BLaER1 (cell line): ENCODE data around the gene POLR2B.
"Not testable (repeated sequence)": the region's sequence is repeated elsewhere in the genome, so short reads cannot be mapped to it uniquely, and the experiment has no call there.

Experiments used
- H3K27ac ChIP-seq: shearing (Covaris generic); formaldehyde crosslinking; 2 replicates; pipeline ENCODE4 v1.8.1; 2022
- H3K27me3 ChIP-seq: shearing (Covaris generic); formaldehyde crosslinking; 2 replicates; pipeline ENCODE4 v1.8.1; 2022
- H3K36me3 ChIP-seq: shearing (Covaris generic); formaldehyde crosslinking; 2 replicates; pipeline ENCODE4 v1.8.1; 2022
- H3K4me1 ChIP-seq: shearing (Covaris generic); formaldehyde crosslinking; 2 replicates; pipeline ENCODE4 v1.8.1; 2022
- H3K4me2 ChIP-seq: shearing (Covaris generic); formaldehyde crosslinking; 2 replicates; pipeline ENCODE4 v1.8.1; 2022
- H3K4me3 ChIP-seq: shearing (Covaris generic); formaldehyde crosslinking; 2 replicates; pipeline ENCODE4 v1.8.1; 2022
- H3K9ac ChIP-seq: shearing (Covaris generic); formaldehyde crosslinking; 2 replicates; pipeline ENCODE4 v1.8.1; 2022
- H3K9me3 ChIP-seq: shearing (Covaris generic); formaldehyde crosslinking; 2 replicates; pipeline ENCODE4 v1.8.1; 2022
- H4K20me1 ChIP-seq: shearing (Covaris generic); formaldehyde crosslinking; 2 replicates; pipeline ENCODE4 v1.8.1; 2022
- Cebpa-rat ChIP-seq: shearing (Covaris generic); IDR thresholded peaks from 2 replicates; pipeline ENCODE4 v1.8.1; 2022

Gene POLR2B

DNA sequence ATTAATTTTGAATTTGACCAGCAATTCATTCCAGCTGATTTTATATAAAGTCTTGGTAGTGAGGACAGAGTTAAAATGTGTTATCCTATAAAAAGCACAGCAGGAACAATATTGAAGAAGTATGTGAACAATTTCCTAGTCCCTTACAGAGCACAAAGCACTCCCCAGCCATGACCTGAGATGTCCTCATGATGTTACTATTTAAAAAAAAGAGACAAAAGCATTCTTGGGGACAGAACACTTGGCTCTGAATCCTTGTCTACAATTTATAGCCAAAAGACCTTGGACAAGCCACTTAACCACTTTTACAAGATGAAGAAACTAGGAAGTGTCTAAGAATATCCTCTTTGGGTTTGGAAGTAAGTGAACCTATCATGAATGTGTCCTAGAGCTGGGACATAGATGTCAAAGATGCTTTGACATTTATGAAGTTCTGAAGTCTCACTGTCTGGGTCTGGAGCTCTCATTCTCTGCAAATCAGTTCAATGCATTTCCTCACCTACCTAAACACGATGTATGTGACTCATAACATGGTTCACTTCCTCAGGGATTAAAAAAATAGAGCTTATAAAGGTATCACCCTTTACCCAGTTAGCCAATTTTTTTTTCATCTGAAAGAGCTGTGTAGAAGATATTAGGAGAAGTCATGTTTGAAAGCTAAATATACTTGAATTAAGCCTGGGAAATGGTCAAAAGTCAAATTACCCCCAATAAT lies 70.1 kb downstream of the POLR2B start:
- H3K27me3 ChIP-seq = no peaks in the 10 kb centered on the region
- H4K20me1 ChIP-seq = peaks cover 54% of the 10 kb centered on the region
- H3K9ac ChIP-seq = no peak overlapping the region
- no peak overlapping the region for H3K4me2 ChIP-seq
- H3K36me3 ChIP-seq = peaks cover 81% of the 10 kb centered on the region
- H3K4me3 ChIP-seq = no peak overlapping the region
- H3K27ac ChIP-seq = no peak overlapping the region
- H3K9me3 ChIP-seq = peaks cover 33% of the 10 kb centered on the region
- peaks cover 11% of the 10 kb centered on the region for H3K4me1 ChIP-seq
- no peak for TF ChIP-seq Cebpa-rat

DNA sequence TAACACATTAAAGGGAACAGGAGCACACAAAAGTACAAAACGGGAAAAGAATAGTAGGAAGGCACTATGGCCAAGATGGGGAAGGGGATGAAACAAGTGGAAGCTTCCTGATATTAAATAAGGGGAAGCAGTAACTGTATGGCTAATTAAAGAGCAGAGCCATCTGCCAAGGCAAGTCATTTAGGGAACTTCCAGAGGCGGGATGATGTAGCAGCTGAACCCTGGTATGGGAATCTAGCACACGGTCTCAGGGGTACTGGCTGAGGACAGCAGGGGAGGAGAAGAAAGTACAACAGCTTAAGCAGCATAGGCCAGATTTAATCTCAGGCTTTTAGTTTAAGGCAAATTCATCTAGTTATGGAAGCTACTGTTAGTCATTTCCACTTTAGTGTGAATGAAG lies 72.4 kb downstream of the POLR2B start:
- Histone ChIP-seq H3K4me3 (no peak overlapping the region), H3K9ac (no peak overlapping the region), H3K4me1 (no peaks in the 10 kb centered on the region), H3K4me2 (no peak overlapping the region), H3K9me3 (peaks cover 38% of the 10 kb centered on the region), H4K20me1 (peaks cover 51% of the 10 kb centered on the region), H3K27ac (no peak overlapping the region), H3K27me3 (no peaks in the 10 kb centered on the region), H3K36me3 (peaks cover 98% of the 10 kb centered on the region)
- TF ChIP-seq Cebpa-rat = no peak

DNA sequence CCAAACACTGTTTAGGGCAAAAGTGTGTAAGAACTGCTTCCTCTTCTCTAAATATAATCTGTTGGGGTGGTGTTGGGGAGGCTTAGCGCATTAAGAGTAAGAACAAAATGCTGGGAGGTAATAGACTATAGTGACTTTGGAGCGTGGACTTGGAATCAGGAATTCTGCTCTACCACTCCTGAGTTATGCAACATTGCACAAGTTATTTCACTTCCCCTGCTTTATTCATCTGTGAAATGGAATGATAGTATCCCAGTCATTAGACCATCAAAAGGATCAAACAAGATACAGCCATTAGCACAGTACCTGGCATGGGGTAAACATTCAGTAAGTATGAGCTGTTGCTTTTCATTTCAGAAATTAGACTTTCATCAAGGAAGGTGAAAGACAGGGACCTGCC lies 72.8 kb downstream of the POLR2B start:
- peaks cover 98% of the 10 kb centered on the region for H3K36me3 ChIP-seq
- no peaks in the 10 kb centered on the region for H3K4me1 ChIP-seq
- H3K9me3 ChIP-seq = peaks cover 36% of the 10 kb centered on the region
- no peaks in the 10 kb centered on the region for H3K27me3 ChIP-seq
- no peak overlapping the region for H3K27ac ChIP-seq
- H4K20me1 ChIP-seq = peaks cover 53% of the 10 kb centered on the region
- TF ChIP-seq Cebpa-rat = no peak
- no peak overlapping the region for H3K9ac ChIP-seq
- no peak overlapping the region for H3K4me2 ChIP-seq
- no peak overlapping the region for H3K4me3 ChIP-seq

DNA sequence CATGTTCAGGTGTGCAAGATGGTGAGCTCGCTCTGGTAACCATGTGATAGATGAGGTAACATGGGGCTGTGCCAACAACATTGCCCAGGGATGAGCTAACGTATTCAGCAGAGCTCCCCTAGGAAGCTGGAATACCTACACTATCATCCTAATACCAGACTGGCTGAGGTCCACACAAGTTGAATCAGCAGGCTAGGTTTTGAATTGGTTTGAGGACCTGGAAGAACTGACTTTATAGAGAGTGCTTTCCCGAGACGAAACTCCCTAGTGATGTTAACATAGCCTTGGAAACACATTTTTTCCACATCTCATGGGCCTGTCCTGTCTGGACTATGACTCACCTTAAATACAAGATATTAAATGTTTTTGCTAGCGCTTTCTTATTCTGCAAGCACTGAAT lies 74.8 kb downstream of the POLR2B start:
- Histone ChIP-seq H3K4me1 (no peaks in the 10 kb centered on the region), H3K9me3 (peaks cover 17% of the 10 kb centered on the region), H4K20me1 (peaks cover 73% of the 10 kb centered on the region), H3K9ac (no peak overlapping the region), H3K4me2 (no peak overlapping the region), H3K36me3 (peaks cover 95% of the 10 kb centered on the region), H3K4me3 (no peak overlapping the region), H3K27me3 (no peaks in the 10 kb centered on the region), H3K27ac (no peak overlapping the region)
- TF ChIP-seq Cebpa-rat = no peak

DNA sequence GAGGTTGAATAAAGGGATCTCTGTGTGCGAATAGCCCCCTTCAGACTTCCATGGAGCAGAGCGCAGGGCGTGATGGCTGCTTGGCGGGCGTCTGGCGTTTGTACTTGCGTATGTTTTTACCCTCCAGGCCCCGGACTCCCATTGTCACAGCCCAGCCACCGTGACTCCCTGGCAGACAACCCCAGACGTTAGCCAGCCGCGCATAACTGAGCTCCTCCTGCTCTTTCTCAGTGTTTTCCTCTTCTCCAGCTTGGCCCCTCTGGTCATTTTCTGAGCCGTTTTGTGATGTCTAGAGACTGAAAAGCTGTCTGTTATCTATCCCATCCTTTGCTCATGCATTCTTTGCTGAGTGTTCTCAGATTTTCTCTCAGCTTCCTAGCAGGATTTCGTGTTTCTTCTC lies 77.2 kb downstream of the POLR2B start:
- H3K9ac ChIP-seq = no peak overlapping the region
- H3K27ac ChIP-seq = no peak overlapping the region
- no peak for TF ChIP-seq Cebpa-rat
- H4K20me1 ChIP-seq = peaks cover 94% of the 10 kb centered on the region
- no peaks in the 10 kb centered on the region for H3K27me3 ChIP-seq
- H3K4me1 ChIP-seq = peaks cover 13% of the 10 kb centered on the region
- H3K9me3 ChIP-seq = peaks cover 17% of the 10 kb centered on the region
- no peak overlapping the region for H3K4me2 ChIP-seq
- no peak overlapping the region for H3K4me3 ChIP-seq
- H3K36me3 ChIP-seq = peaks cover 76% of the 10 kb centered on the region

- TF ChIP-seq Cebpa-rat = no peak
- 0 out of 2 replicates have a peak overlapping the region, but pooled peaks have one; percentile 48 for H3K27ac ChIP-seq
- peaks cover 5% of the 10 kb centered on the region; the same call in 1 of the 2 replicates for H3K9me3 ChIP-seq
- no peak overlapping the region for H3K9ac ChIP-seq
- H3K27me3 ChIP-seq = no peaks in the 10 kb centered on the region
- H4K20me1 ChIP-seq = peaks cover 98% of the 10 kb centered on the region
- H3K4me2 ChIP-seq = peak overlapping the region; percentile 61
- H3K36me3 ChIP-seq = peaks cover 57% of the 10 kb centered on the region
- no peak overlapping the region for H3K4me3 ChIP-seq
- peaks cover 14% of the 10 kb centered on the region for H3K4me1 ChIP-seq
Observed at GRCh38 chr4:57059890-57060716, 81.4 kb downstream of the POLR2B start.

DNA sequence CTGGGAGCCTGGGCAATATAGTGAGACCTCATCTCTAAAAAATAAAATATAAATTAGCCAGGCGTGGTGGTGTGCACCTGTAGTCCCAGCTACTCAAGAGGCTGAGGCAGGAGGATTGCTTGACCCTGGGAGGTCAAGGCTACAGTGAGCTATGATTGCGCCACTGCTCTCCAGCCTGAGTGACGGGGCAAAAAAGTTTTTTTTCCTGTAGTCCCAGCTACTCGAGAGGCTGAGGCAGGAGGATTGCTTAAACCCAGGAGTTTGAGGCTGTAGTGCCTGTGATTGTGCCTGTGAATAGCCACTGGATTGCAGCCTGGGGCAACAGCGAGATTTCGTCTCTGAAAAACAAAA lies 82.0 kb downstream of the POLR2B start:
- H3K4me3 ChIP-seq, H3K27me3 ChIP-seq, H3K9me3 ChIP-seq, H3K27ac ChIP-seq, H3K9ac ChIP-seq: not testable (repeated sequence)
- peaks cover 14% of the 10 kb centered on the region for H3K4me1 ChIP-seq
- H4K20me1 ChIP-seq = peaks cover 98% of the 10 kb centered on the region
- peak overlapping the region; percentile 61 for H3K4me2 ChIP-seq
- peaks cover 57% of the 10 kb centered on the region for H3K36me3 ChIP-seq

GRCh38 chr4:57061395-57061794 lies 82.7 kb downstream of the POLR2B start:
- Histone ChIP-seq H3K36me3 (peaks cover 57% of the 10 kb centered on the region), H3K27me3 (no peaks in the 10 kb centered on the region), H3K4me1 (peaks cover 20% of the 10 kb centered on the region), H3K4me2 (no peak overlapping the region), H3K27ac (no peak overlapping the region), H4K20me1 (peaks cover 98% of the 10 kb centered on the region), H3K9ac (no peak overlapping the region), H3K4me3 (no peak overlapping the region), H3K9me3 (peaks cover 5% of the 10 kb centered on the region; the same call in 1 of the 2 replicates)
- no peak for TF ChIP-seq Cebpa-rat

GRCh38 chr4:57063518-57063917 lies 84.8 kb downstream of the POLR2B start:
- H3K27me3 ChIP-seq = no peaks in the 10 kb centered on the region
- no peak overlapping the region for H3K4me3 ChIP-seq
- no peak for TF ChIP-seq Cebpa-rat
- H3K4me1 ChIP-seq = peaks cover 22% of the 10 kb centered on the region
- H3K36me3 ChIP-seq = peaks cover 59% of the 10 kb centered on the region
- no peak overlapping the region for H3K4me2 ChIP-seq
- peaks cover 95% of the 10 kb centered on the region for H4K20me1 ChIP-seq
- H3K9ac ChIP-seq = no peak overlapping the region
- H3K27ac ChIP-seq = no peak overlapping the region
- H3K9me3 ChIP-seq = peaks cover 5% of the 10 kb centered on the region; the same call in 1 of the 2 replicates

DNA sequence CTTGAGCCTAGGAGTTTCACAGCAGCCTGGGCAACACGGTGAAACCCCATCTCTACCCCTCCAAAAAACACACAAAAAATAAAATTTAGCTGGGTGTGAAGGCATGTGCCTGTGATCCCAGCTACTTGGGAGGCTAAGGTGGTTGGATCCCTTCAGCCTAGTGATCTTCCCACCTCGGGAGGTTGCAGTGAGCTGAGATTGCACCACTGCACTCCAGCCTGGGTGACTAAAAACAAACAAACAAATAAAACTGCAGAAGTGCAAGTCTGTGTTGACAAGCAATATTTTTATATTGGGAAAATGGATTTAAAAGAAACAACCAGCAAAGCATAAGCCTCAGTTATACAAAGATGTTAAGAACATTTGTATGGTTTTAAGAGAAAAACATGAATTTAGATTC lies 85.4 kb downstream of the POLR2B start:
- no peak for TF ChIP-seq Cebpa-rat
- Histone ChIP-seq H3K27me3 (no peaks in the 10 kb centered on the region), H4K20me1 (peaks cover 96% of the 10 kb centered on the region), H3K4me2 (no peak overlapping the region), H3K9ac (no peak overlapping the region), H3K27ac (no peak overlapping the region), H3K4me1 (peaks cover 27% of the 10 kb centered on the region), H3K4me3 (no peak overlapping the region), H3K36me3 (peaks cover 65% of the 10 kb centered on the region), H3K9me3 (peaks cover 3% of the 10 kb centered on the region; the same call in 1 of the 2 replicates)
